HepG2 (cell line): ENCODE results near the gene H6PD. TPM values are rescaled to one million over a fixed set of nuclear protein-coding genes. Genes with fewer than 3 reads are reported as not detected.

Experiments used
- ARID2 ChIP-seq: sonication (generic); formaldehyde crosslinking; IDR thresholded peaks from 2 replicates; pipeline ENCODE4 v1.8.1; 2022; ENCODE audit warnings: mild to moderate bottlenecking, missing genetic modification reagents, borderline replicate concordance
- ASH2L ChIP-seq: fragments of 300-600, 200-600 bp; sonication (generic); IDR thresholded peaks from 2 replicates; pipeline ENCODE4 v1.7.0; 2017; ENCODE audit warnings: low read depth, mild to moderate bottlenecking, moderate library complexity, mixed read lengths, low read length; ENCODE audit not compliant: insufficient read length
- ATF4 ChIP-seq, 2 experiments: fragments of 450-650 bp in 1 of 2; sonication (generic) in 1 of 2; formaldehyde crosslinking; IDR thresholded peaks; 2 replicates each; pipeline versions ENCODE4 v1.5.0 to v1.8.0; 2020 to 2022; ENCODE audit warnings: mild to moderate bottlenecking in 1 of 2, missing genetic modification reagents in 1 of 2
- CREB1 ChIP-seq, 2 experiments: fragments of 450-650 bp in 1 of 2; IDR thresholded peaks; 2 replicates each; pipeline ENCODE4 v1.6.1; 2016 to 2017; ENCODE audit warnings: control low read depth in 1 of 2, mild to moderate bottlenecking in 1 of 2, missing compliant biosample characterization in 1 of 2, missing genetic modification characterization in 1 of 2
- GATAD1 ChIP-seq: IDR thresholded peaks from 2 replicates; pipeline ENCODE4 v1.6.1; 2016; ENCODE audit warnings: missing genetic modification reagents, missing compliant biosample characterization
- GPBP1L1 ChIP-seq: sonication (generic); formaldehyde crosslinking; IDR thresholded peaks from 2 replicates; pipeline ENCODE4 v1.5.0; 2020; ENCODE audit warnings: mild to moderate bottlenecking, missing genetic modification reagents
- KAT8 ChIP-seq: IDR thresholded peaks from 2 replicates; pipeline ENCODE4 v1.6.1; 2016; ENCODE audit warnings: missing genetic modification reagents, missing compliant biosample characterization
- KMT2A ChIP-seq: sonication (generic); formaldehyde crosslinking; IDR thresholded peaks from 2 replicates; pipeline ENCODE4 v1.4.0; 2020; ENCODE audit warnings: missing genetic modification reagents
- LCORL ChIP-seq, 2 experiments: fragments of 450-650 bp in 1 of 2; sonication (generic) in 1 of 2; formaldehyde crosslinking in 1 of 2; IDR thresholded peaks; 2 replicates each; pipeline versions ENCODE4 v1.5.0 to v1.6.1; 2017 to 2020; ENCODE audit warnings: antibody characterized with exemption in 1 of 2, missing genetic modification reagents in 1 of 2
- MEIS2 ChIP-seq: sonication (generic); formaldehyde crosslinking; IDR thresholded peaks from 2 replicates; pipeline ENCODE4 v1.9.0; 2021; ENCODE audit warnings: mild to moderate bottlenecking, missing genetic modification reagents
- NFE2 ChIP-seq: sonication (generic); formaldehyde crosslinking; IDR thresholded peaks from 2 replicates; pipeline ENCODE4 v1.4.0; 2020; ENCODE audit warnings: missing genetic modification reagents
- PRDM15 ChIP-seq: sonication (generic); formaldehyde crosslinking; IDR thresholded peaks from 2 replicates; pipeline ENCODE4 v1.4.0; 2020; ENCODE audit warnings: missing genetic modification reagents
- SALL2 ChIP-seq: sonication (generic); formaldehyde crosslinking; IDR thresholded peaks from 2 replicates; pipeline ENCODE4 v1.8.1; 2023; ENCODE audit warnings: mild to moderate bottlenecking, missing genetic modification reagents, inconsistent platforms
- SAP130 ChIP-seq: IDR thresholded peaks from 2 replicates; pipeline ENCODE4 v1.6.1; 2016; ENCODE audit warnings: low read depth
- TAF15 ChIP-seq: fragments of 200-400 bp; formaldehyde crosslinking; IDR thresholded peaks from one replicate; pipeline ENCODE4 v1.6.1; 2018; ENCODE audit warnings: mild to moderate bottlenecking, low read depth, low read length; ENCODE audit not compliant: poor library complexity, severe bottlenecking
- ZBTB43 ChIP-seq: sonication (generic); formaldehyde crosslinking; conservative IDR thresholded peaks from 2 replicates; pipeline ENCODE4 v1.4.0; 2020; ENCODE audit warnings: missing genetic modification reagents
- ZNF354B ChIP-seq: sonication (generic); formaldehyde crosslinking; IDR thresholded peaks from 2 replicates; pipeline ENCODE4 v1.8.0; 2022; ENCODE audit warnings: mild to moderate bottlenecking, missing genetic modification reagents
- ZNF414 ChIP-seq: sonication (generic); formaldehyde crosslinking; IDR thresholded peaks from 2 replicates; pipeline ENCODE4 v1.5.0; 2020; ENCODE audit warnings: missing genetic modification reagents
- ZNF460 ChIP-seq: sonication (generic); formaldehyde crosslinking; IDR thresholded peaks from 2 replicates; pipeline ENCODE4 v1.5.1; 2020; ENCODE audit warnings: missing genetic modification reagents, mild to moderate bottlenecking, borderline replicate concordance
- ZNF572 ChIP-seq: sonication (generic); formaldehyde crosslinking; IDR thresholded peaks from 2 replicates; pipeline ENCODE4 v1.5.1; 2020; ENCODE audit warnings: mild to moderate bottlenecking, missing genetic modification reagents
- ZNF660 ChIP-seq: sonication (generic); formaldehyde crosslinking; IDR thresholded peaks from 2 replicates; pipeline ENCODE4 v1.5.1; 2020; ENCODE audit warnings: mild to moderate bottlenecking, low read depth, missing genetic modification reagents, borderline replicate concordance
- polyA plus RNA-seq, 8 experiments: library from polyadenylated mRNA; depleted of rRNA in 3 of 8; stranded (reverse) in 7 of 8; unstranded in 1 of 8; fragments of >200 nt; fragmentation: Illumina TruSeq in 4 of 8; extraction: Trizol in 4 of 8; gene quantifications; 2 replicates each; pipeline versions ENCODE4 v1.2.1 to v1.2.3, GENCODE V29; 2011 to 2016; ENCODE audit warnings: low read depth in 4 of 8, missing spikeins in 1 of 8, mixed read lengths in 1 of 8; ENCODE audit not compliant: insufficient read depth in 1 of 8
- total RNA-seq, 5 experiments: library from RNA; depleted of rRNA; stranded (reverse); fragments of >200 nt; fragmentation: Illumina TruSeq; extraction: Trizol; gene quantifications; 2 replicates each; pipeline ENCODE4 v1.2.3, GENCODE V29; 2016; ENCODE audit warnings: low read depth in 1 of 5

Gene H6PD
- total and polyA plus RNA-seq, 2 of the 13 experiments (the other 11 are each of a cell fraction or from before 2014, with no cell fraction given): 9.3 to 14.1 TPM

GRCh38 chr1:9233241-9233941, 1.2 kb upstream of the H6PD start (continued):
- TF ChIP-seq SAP130 (peak; percentile 89), ZBTB43 (CRISPR knock-in tag) (peak; percentile 72; the same call in 1 of the 2 replicates), NFE2 (CRISPR knock-in tag) (no peak), ASH2L (peak; percentile 61), KAT8 (peak; percentile 83), ZNF660 (no peak), CREB1 (IDR thresholded peaks at IDR 0.05) (no peak), CREB1 (CRISPR knock-in tag; IDR thresholded peaks at IDR 0.05) (peak; percentile 77; the same call in 1 of the 2 replicates), ZNF414 (CRISPR knock-in tag) (no peak), ATF4 (CRISPR knock-in tag; IDR thresholded peaks at IDR 0.05) (peak in 1 of 2 experiments; percentile 89; a peak in 2 of 4 replicates), TAF15 (no peak), GATAD1 (CRISPR knock-in tag) (peak; percentile 72), GPBP1L1 (CRISPR knock-in tag) (no peak), ARID2 (0 out of 2 replicates have a peak, but pooled peaks have one; percentile 27), LCORL (IDR thresholded peaks at IDR 0.05) (0 out of 2 replicates have a peak, but pooled peaks have one; percentile 44), LCORL (CRISPR knock-in tag; IDR thresholded peaks at IDR 0.05) (peak; percentile 91), ZNF460 (CRISPR knock-in tag) (peak; percentile 60; the same call in 1 of the 2 replicates), ZNF354B (CRISPR knock-in tag) (no peak), SALL2 (CRISPR knock-in tag) (peak; percentile 47; the same call in 1 of the 2 replicates), PRDM15 (CRISPR knock-in tag) (no peak), ZNF572 (CRISPR knock-in tag) (peak; percentile 60; the same call in 1 of the 2 replicates), MEIS2 (CRISPR knock-in tag) (no peak), KMT2A (CRISPR knock-in tag) (no peak)
